GM19395 (cell line): Measurements from ENCODE around the gene TOP1.

Experiments used
- ATAC-seq: cut with Tn5 transposase; IDR thresholded peaks from one replicate; pipeline ENCODE4 v1.9.1; 2021; ENCODE audit warnings: mild to moderate bottlenecking, moderate library complexity; ENCODE audit not compliant: unreplicated experiment

Gene TOP1

GRCh38 chr20:41140226-41141133 is 111.9 kb downstream of the TOP1 start:
- no peak for ATAC-seq

GRCh38 chr20:41141153-41141815 is 112.7 kb downstream of the TOP1 start:
- no peak for ATAC-seq

- no peak for ATAC-seq
Measured at GRCh38 chr20:41142245-41142644, 113.6 kb downstream of the TOP1 start.

- ATAC-seq, result no peak
Measured at GRCh38 chr20:41142919-41143318, 114.3 kb downstream of the TOP1 start.

- ATAC-seq, result no peak
Measured at GRCh38 chr20:41143354-41143753, 114.7 kb downstream of the TOP1 start.

GRCh38 chr20:41145317-41145716 is 116.7 kb downstream of the TOP1 start:
- no peak for ATAC-seq

- no peak for ATAC-seq
Measured at GRCh38 chr20:41145821-41146620, 117.4 kb downstream of the TOP1 start.

GRCh38 chr20:41147767-41148191 is 119.2 kb downstream of the TOP1 start:
- no peak for ATAC-seq

- no peak for ATAC-seq
Measured at GRCh38 chr20:41148942-41149341, 120.3 kb downstream of the TOP1 start.

GRCh38 chr20:41150664-41151063 is 122.0 kb downstream of the TOP1 start:
- ATAC-seq, result no peak

- no peak for ATAC-seq
Measured at GRCh38 chr20:41151134-41151869, 122.7 kb downstream of the TOP1 start.

GRCh38 chr20:41152108-41152757 is 123.6 kb downstream of the TOP1 start:
- no peak for ATAC-seq

GRCh38 chr20:41154436-41155176 is 126.0 kb downstream of the TOP1 start:
- ATAC-seq, result no peak

GRCh38 chr20:41155261-41155660 is 126.6 kb downstream of the TOP1 start:
- no peak for ATAC-seq

GRCh38 chr20:41158082-41158625 is 129.5 kb downstream of the TOP1 start:
- ATAC-seq, result no peak

- ATAC-seq, result no peak
Measured at GRCh38 chr20:41159547-41159946, 130.9 kb downstream of the TOP1 start.

- no peak for ATAC-seq
Measured at GRCh38 chr20:41160686-41161085, 132.1 kb downstream of the TOP1 start.

- no peak for ATAC-seq
Measured at GRCh38 chr20:41161886-41162285, 133.3 kb downstream of the TOP1 start.

- no peak for ATAC-seq
Measured at GRCh38 chr20:41162396-41162795, 133.8 kb downstream of the TOP1 start.
